ENCODE measurements around the gene GMEB1.

DNA sequence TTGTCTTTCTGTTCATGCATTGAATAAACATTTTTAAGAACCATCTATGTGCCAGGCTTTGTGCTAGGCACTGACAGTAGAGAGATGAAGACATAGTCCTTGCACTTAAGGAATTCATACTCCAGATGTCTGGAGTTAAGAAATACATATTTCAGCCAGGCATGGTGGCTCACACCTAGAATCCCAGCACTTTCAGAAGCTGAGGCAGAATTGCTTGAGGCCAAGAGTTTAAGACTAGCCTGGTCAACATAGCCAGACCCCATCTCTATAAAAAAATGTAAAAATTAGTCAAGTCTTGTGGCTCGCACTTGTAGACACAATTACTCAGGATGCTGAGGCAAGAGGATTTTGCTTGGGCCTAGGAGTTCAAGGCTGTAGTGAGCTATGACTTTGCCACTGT is 49.6 kb downstream of the GMEB1 start:
- TF ChIP-seq CTCF (IDR thresholded peaks at IDR 0.05 in 4 of 5, conservative IDR thresholded peaks at IDR 0.05 in 1 of 5) (no peak), POLR2A (IDR thresholded peaks at IDR 0.05) (no peak)
